MV-4-11 (cell line): ENCODE measurements around the gene SNRK.
A peak's percentile ranks its signal among the peaks of the same experiment; 100 is the strongest.

Experiments
- DNase-seq: peaks from one replicate; lab custom pipeline; 2025; lab: John Stamatoyannopoulos, UW

Gene SNRK

DNA sequence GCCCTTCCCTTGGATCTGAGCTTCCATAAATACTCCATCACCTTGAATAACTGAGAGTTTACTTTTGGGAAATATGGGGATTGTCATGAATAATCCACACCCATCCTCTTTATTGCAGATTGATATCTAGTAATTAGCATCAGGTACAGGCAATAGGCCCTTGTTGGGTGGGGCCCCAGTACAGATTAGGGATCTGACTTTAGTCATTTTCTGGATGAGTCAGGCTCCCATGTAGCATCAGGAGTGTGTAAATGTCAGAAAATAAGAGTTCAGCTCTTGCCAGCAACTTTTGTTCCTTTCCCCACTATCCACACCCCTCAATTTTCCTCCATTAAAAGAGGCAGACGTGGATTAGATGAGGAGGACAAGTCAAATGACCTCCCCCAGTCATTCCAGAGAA is 17.7 kb upstream of the SNRK start:
- no peak for DNase-seq

DNA sequence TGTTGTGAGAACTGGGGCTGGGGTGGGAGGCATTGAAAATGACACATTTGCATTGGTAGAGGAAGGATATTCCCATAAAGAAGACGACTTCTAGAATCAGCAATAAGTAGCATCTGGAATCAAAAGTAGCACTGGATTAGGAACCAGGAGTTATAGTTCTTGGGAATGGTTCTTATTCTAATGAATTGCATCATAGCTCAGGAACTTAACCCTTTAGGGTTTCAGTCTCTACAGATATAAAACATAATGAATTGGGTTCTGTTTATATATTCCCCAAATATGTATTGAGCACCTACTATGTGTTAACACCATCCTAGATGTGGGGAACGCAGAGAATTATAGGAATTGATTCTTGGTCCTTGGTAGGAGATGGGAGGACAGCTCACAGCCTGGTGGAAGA is 16.3 kb upstream of the SNRK start:
- DNase-seq: no peak

DNA sequence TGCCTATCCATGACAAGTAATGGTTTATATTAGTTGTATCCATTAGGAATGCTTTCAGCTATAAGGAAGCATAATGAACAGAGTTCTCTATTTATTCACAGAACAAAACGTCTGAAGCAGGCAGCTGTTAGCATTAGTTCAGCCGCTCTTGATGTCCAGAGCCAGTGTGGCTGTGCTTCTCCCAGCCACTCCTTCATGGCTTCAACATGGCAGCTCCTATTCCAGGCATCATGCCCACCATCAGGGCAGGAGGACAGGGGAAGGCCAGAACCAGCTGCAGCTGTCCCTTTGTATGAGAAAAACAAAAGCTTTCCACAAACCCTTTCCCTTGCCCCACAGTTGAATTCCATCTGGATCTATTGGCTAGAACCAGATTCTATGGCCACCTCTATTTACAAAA is 12.9 kb upstream of the SNRK start:
- DNase-seq: no peak

DNA sequence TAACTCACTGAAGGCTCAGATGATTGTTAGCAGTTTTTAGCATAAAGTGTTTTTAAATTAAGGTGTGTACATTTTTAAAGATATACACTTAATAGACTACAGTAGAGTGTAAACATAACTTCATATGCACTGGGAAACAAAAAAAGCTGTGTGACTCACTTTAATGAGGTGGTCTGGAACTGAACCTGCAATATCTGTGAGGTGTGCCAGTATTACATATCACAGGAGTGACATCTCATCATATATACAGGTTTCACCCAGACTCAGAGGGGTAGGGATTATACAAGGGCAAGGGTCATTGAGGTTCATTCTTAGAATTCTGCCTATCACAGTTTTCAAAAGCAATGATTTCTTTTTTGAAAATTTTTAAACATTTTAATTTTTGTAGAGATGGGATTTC is 7.3 kb upstream of the SNRK start:
- no peak for DNase-seq

DNA sequence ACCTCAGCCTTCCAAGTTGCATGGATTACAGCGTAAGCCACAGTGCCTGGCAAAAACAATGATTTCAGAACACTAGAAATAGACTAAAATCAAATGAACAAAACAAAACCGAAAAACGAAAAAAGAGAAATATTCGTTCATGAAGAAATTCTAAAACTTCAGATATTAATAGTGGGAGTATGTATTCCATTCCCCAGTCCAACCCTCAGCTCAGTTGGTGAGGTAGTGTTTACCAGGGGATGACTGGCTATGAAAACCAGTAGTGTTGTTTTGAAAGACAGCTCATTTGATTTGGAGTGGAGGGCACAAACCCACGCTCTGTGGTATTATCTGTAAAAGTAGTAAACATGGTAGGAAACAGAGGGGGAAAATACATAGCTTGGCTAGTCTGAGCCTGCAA is 6.8 kb upstream of the SNRK start:
- no peak for DNase-seq

DNA sequence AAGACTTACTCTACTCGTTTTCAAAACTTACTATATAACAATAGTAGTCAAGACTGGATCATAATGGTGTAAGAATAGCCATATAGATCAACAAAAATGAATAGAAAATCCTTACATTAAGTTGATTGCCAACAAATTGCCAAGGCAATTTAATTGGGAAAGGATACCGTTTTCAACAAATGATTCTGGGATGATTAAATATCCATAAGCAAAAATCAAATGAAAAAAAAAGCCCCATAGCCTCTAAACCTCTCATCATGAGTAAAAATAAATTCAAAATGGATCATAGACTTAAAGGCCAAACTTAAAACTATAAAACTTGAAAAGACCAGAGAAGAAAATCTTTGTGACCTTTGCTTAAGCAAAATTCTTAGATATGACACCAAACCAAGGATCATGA is 5.3 kb upstream of the SNRK start:
- DNase-seq: no peak

DNA sequence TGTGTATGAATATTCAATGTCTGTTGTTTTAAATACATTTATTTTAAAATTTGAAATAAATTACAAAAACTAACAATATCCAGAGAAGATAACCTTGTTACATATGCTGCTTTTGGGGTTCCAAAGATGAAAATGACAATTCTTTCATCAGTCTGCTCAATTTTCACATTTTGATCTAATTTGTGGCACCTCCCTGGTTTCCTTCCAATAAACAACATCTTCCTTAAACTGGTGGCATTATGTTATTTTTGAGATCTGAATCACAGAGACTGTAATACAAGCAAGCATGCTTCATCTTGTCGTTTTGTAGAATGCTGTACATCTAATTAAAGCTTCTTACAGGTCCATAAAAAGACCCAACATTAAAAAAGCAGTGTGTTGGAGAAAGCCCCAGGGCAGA is 2.2 kb upstream of the SNRK start:
- no peak for DNase-seq

DNA sequence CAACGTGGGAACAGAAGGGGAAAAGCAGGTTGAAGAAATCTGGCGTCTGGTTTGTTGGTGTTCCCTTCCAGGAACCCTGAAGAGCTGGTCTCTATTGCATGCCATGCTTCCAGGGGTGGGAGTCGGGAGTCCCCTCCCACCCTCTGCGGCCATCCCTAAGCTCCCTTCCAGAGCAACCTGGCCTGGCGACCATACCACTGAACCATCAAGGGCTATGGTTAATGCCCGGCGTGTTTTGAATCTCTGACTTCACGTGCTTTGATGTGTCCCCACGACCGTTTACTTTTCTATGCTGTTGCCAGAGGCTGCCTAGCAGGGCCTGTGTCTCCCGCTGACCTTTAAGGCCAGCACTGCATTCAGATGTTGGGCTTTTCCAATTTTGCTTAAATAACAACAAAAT is 696 bp upstream of the SNRK start:
- DNase-seq: no peak

DNA sequence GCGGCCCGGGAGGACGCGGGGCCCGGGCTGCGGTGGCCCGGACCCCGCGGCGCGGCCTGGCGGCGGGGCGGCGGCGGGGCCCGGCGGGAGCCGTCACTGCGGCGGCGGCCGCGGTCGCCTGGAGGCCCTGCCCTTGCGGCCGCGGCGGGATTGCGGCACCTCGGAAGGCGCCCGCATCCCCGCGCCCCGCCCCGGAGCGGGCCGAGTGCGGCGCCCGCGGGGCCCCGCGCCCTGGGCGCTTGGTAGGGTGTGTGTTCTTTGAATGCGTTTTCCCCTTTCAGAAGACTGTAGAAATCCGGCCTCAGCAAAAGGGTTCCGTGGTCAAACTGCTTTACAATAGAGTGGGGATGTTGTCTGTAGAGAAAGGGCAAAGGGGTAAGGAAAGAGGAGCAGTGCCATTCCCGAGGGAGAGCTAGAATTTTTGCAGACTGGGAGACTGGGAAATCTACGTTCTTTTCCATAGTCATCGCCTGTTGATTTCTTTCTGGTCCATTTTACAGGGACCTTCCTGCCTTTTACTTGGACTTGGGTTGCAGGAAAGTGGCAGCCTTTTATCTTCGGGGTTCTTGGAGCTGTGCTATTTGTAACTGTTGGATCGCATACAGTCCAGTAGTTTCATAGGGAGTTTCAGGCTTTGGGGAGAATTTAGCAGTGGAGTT is 630 bp downstream of the SNRK start:
- no peak for DNase-seq

DNA sequence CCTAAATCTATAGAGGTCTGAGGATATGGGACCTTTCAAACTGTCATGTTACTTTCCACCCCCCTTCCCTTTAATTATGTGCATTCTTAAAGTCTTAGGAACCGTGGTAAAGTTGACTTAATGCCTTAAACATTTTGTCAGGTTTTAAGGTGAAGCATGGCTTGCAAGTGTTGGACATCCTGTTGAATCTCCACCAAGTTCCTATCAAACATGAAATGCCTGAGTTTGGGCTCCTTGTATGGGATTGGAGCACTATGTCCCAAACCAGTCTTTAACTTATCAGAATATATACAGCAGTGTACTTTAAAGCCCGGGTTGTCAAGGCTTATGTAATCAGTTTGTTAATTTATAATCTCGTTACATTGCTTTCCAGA is 1.1 kb downstream of the SNRK start:
- DNase-seq: no peak

DNA sequence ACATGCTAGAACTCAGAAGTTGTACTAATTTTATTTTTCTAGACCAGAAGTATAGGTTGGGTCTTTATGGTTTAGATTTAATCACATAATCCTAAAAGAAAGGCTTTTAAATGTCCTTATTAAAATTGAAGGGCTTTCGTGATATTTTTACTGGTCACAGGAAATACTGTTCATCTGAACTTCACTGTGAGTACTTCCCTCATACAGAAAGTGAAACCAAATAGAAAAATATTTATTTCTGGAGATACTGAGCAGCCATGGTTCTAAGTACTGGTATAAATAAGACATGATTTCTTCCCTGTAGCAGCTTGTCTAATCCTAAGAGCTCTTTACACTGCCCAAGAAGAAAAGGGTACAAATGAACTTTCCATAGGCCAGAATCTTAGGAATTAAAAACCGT is 2.0 kb downstream of the SNRK start:
- DNase-seq: peak; percentile 40

DNA sequence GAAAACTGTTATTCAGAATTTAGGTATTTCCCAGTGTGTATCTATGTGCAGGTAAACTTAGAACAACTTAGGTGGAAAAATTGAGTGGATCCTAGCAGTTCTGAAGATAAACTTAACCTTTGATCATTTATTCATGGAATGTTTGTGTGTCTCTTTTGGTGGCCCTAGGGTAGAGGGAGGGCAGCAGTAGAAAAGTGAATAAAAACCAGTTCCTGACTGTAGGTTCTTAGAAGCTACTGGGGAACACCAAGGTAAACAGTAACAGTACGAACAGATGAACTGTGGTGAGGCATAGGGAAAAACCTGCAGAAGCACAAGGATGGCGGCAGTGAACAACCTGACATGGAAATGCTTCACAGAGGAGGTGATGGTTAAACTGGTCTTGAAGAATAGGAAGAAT is 2.5 kb downstream of the SNRK start:
- no peak for DNase-seq

DNA sequence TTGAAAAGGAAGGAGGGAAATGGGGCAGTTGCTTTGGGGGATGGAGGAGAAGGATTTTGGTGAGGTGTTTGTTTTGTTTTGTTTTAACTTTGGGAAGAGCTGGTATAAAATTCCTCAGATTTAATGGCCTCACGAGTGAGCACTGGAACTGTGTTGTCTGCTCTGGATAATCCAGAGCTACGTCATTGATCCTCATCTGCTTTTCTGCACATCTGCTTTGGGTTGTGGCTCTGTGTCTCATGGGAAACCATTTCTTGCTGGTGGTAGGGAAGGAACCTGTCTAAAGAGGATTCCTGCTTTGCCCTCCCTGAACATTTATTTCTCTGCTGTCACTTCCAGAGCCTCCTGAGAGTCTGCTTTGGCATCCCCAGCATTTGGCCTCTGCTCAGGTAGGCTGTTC is 3.1 kb downstream of the SNRK start:
- no peak for DNase-seq

DNA sequence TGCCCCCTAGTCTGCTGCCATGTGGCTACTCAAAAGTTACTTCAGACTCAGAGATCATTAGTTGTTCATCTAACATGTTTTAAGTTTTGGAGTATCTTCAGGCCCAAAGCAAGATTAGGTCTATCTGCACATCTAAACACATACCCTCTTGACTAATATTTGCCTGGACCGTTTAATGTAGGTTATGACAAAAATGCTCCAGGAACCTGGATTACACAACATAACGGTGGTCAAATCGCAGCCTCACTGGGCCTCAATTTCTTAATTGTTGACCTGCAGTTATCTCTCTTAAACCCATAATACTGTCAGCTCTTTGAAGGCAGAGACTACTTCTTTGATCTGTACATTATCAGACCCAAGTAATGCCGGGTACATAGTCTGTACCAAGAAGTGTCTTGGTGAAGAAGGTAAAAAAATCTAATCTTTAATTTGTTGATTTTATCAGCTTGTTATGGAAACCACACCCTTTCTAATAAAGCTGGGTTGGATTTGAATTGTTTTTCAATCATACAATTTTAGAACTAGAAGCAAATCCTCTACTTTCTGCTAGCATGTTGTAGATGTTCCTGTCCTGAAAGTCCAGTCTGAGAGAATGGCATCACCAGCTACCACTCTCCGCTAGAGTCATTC is 3.6 kb downstream of the SNRK start:
- no peak for DNase-seq

DNA sequence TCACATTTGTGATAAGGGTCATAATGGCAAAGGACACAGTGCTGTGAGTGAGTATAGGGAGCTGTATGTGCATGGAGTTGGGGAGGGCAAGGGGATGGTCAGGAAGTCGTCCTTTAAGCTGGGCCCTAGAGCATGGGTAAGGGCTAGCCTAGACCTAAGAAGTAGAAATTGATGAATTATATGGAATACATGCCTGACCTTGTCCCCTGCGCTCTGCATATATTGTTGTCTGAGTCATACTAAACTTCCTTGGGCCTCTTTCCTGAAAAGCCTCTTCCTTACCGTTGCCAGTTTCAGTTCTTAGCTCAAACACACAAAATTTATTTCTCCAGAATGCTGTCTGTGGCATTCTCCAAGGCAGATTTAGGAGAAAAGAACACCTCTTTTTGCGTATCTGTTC is 4.6 kb downstream of the SNRK start:
- DNase-seq: peak; percentile 57

DNA sequence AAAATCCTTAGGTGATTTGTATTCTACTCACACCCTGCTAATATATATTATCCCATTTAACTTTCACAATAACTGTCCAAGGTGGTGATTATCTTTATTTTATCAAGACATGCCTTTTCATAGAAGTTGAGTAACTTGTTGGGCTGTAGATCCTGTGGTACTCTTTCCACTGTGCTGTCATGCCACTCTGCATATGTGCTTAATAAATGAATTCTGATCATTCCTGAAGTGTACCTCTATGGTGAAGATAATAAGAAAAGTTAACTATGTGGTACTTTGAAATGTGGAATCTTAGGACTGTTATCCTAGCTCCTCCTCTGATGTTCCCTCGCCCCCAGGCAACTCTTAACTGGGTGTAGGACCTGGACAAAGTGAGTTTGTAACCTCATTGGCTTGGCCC is 5.2 kb downstream of the SNRK start:
- DNase-seq: no peak

DNA sequence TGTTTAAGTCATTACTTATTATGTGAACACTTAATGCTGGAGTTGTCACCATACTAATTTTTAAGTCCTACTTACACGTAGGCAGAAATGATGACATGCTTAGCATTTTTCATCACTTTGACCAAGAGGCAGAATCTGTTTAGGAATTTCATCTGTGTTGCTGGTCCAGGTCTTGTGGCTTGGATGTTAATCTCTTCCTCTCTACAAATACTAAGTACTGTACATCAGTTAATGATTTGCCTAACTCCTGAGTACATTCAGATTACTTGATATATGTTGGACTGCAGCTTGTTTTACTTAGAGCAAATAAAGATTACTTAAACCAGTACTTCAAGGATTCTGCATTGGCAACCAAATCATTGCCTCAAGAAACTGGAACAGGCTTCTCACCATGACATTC is 8.6 kb downstream of the SNRK start:
- DNase-seq: no peak

DNA sequence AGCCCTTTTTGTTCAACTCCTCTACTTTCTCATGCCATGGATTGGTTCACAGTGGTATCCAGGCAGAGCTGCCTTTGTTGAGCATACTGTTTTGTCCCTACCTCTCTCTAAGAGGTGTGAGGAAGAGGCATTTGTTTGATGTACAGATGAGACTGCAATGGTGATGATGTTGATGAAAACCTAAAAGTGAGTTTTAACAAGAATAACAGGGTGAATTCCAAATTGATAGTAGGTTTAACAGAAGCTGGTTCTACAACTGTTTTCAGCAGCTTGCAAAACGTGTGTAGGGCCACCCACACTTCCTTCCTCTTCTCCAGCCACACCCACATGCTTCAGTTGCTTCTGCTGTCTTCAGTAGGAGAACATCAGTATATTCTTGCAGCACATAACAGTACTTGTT is 10.2 kb downstream of the SNRK start:
- peak; percentile 83 for DNase-seq

DNA sequence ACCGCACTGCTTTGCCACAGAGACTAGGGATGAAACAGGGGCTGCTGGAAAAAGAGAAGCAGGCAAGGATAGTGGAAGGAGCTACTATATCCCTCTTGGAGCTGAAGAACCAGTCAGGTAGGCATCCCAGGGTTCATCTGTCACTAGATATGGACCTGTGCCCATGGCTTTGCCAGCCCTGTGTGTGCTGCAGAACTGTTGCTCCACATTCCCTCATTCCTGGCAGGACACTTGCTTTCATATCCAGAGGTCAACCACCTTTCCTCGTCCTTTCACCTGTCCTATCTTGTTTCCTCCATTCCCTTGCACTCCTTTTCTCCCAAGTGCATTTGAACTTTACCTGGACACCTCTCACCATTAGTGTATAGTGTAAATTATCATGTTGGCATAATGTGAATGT is 12.0 kb downstream of the SNRK start:
- DNase-seq: no peak

DNA sequence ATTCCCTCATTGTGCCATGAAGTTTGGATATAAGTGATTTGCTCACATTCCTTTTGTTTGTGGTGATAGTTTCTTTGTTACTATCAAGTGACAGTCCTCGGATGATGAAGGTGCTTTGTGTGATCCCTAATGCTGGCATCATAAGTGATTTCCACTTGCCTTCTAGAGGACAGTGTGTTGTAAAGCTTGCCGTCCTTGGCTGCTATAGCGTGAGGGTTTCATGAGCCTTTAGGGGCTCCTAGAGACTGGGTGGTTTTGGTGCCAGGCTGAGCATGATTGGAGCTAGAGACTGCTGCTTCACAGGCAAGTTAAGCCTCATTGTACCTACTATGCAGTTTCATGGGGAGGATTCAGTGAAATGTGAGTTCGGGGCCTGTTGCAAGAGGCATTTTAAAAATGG is 12.4 kb downstream of the SNRK start:
- no peak for DNase-seq

DNA sequence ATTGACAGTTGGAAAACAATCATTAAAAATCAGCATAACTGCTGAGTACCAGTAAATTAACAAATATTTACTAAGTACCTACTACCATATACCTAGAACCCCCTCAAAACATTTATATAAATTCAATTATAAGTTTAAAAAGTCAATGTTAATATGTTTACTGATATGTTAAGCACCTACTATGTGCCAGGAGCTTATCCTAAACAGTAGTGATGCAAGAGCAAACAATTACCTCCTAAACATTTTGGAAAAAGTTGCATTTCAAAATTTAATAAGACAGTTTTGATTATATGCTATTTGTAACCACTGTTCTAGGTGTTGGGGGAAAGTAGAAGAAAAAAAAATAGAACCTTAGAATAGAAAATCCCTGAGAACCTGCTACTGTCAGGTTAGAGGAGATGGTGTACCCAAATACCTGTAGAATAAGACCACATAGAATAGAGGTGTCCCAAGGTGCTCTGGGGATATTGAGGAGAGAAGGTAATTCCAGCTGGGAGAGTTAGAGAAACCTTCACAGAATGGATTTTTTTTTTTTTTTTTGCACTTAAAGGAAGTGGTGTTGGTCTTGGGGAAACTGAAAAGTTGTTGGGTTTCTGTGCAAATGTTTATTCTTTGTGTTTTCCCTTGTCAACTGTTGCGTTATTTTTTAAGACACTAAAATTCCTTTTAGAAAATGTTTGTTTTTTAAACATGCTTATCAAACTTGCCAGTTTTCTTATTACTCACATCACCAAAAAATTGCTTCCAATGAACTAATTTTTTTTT is 16.0 kb downstream of the SNRK start:
- DNase-seq: no peak

DNA sequence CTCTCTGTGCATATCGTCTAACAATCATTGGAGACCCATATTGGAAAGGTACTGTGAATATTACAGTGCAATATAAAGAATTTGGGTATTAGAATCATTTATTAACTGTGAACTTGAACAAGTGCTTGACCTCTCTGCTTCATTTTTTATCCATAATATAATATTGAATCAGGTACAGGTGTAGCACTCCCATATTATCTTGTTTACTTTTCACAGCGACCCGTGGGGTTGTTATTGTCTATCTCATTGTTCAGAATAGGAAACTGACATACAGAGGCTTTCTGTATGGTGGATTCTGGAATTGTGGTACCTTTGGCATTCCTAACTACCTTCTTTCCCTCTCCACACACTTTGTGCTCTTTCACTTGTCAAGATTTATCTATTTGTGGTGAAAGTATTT is 17.8 kb downstream of the SNRK start:
- no peak for DNase-seq

DNA sequence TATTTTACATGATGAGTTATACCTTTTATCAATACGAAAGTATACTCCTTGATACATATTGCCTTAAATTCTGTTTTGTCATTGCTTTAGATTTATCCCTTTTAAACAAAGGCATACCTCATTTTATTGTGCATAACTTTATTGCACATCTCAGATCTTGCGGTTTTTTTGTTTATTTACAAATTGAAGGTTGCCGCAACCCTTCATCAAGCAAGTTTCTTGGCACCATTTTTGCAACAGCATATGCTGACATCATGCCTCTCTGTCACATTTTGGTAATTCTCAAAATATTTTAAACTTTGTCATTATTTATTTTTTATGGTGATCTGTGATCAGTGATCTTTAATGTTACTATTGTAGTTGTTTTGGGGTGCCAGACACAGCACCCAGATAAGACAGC is 20.9 kb downstream of the SNRK start:
- no peak for DNase-seq

DNA sequence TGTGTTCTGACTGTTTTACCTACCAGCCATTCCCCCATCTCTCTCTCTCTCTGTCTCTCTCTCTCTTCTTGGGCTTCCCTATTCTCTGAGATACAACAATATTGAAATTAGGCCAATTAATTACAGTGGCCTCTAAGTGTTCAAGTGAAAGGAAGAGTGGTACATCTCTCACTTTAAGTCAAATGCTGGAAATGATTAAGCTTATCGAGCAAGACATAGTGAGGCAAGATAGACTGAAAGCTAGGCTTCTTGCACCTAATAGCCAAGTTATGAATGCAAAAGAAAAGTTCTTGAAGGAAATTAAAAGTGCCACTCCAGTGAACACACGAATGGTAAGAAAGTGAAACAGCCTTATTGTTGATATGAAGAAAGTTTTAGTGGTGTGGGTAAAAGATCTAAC is 21.3 kb downstream of the SNRK start:
- DNase-seq: no peak
